ENCODE data around the gene TBX4. TPM values are rescaled to one million over a fixed set of nuclear protein-coding genes. Genes with fewer than 3 reads are reported as not detected.

The TBX4 gene
- total and polyA plus RNA-seq, 9 of the 15 experiments (the other 6 are each of a cell fraction or from before 2014, with no cell fraction given): not detected

GRCh38 chr17:61459142-61459809 lies 7.1 kb downstream of the TBX4 start:
- Histone ChIP-seq H3K27me3 (ENCODE audit: control insufficient read depth in 2 of 2, insufficient read depth in 2 of 2, low read length in 2 of 2) (peaks cover 25 to 62% of the 10 kb centered on the region in 2 experiments), H3K4me1 (replicated peaks in 1 of 2; ENCODE audit: control insufficient read depth in 2 of 2, insufficient read depth in 2 of 2, low read length in 2 of 2) (peaks cover 0 to 41% of the 10 kb centered on the region in 2 experiments; a peak in 3 of 5 replicates), H4K20me1 (replicated peaks; ENCODE audit: control insufficient read depth, insufficient read depth, low read length) (0 out of 2 replicates have a peak, but pooled peaks cover 4% of the 10 kb centered on the region), H3K4me3 (no peak overlapping the region), H3K9me3 (replicated peaks; ENCODE audit: control insufficient read depth, insufficient read depth, low read depth, low read length) (no peaks in the 10 kb centered on the region), H3K36me3 (ENCODE audit: control insufficient read depth, insufficient read depth, low read length) (no peaks in the 10 kb centered on the region), H3K9me1 (ENCODE audit: control insufficient read depth, insufficient read depth, low read length) (no peaks in the 10 kb centered on the region), H3K79me2 (ENCODE audit: control insufficient read depth, insufficient read depth, low read length) (no peaks in the 10 kb centered on the region), H2AFZ (ENCODE audit: low read depth, low read length) (no peak overlapping the region), H3K9ac (ENCODE audit: insufficient read depth in 1 of 2, low read depth in 2 of 2, low read length in 2 of 2) (no peak overlapping the region), H3K4me2 (ENCODE audit: insufficient read depth, low read length) (no peak overlapping the region), H3K27ac (ENCODE audit: extremely low read depth, low read depth, low read length) (no peak overlapping the region)
- intact Hi-C loops (cut with micrococcal nuclease) (no loop called here), in situ Hi-C loops (cut with MboI) (no loop called here)
- DNase-seq (ENCODE audit: extremely low read depth in 1 of 4, low spot score in 3 of 4) (no peak), FAIRE-seq (no peak), ATAC-seq (no peak)
- ChIA-PET CTCF (ENCODE audit: low intra/inter-chr PET ratio) (no interaction called here), POLR2A (interaction anchor here (0.8 kb wide), 1 partner anchor 20 kb away, joined by 3 read pairs; no protein-coding TSS in a partner anchor)
- no TSS peak for BruUV-seq (replicated peaks)
- TF ChIP-seq ZBTB11 (CRISPR knock-in tag; IDR thresholded peaks at IDR 0.05) (peak in 1 of 3 experiments; percentile 71; a peak in 2 of 6 replicates), THAP7 (CRISPR knock-in tag; IDR thresholded peaks at IDR 0.05) (no peak), ZNF766 (CRISPR knock-in tag; conservative IDR thresholded peaks at IDR 0.05) (no peak)
- 0% methylated on average over 4 of the region's 4 CpGs for WGBS (ENCODE audit: insufficient coverage, low coverage, missing lambda C conversion rate)

Measured in K562 (cell line).